GM12878 (cell line): ENCODE data around the gene ATP13A2. TPM values are rescaled to one million over a fixed set of nuclear protein-coding genes. Genes with fewer than 3 reads are reported as not detected.

Experiments used
- ATAC-seq: fragments of 200-7000 bp; cut with Tn5 transposase; 3 replicates; pipeline ENCODE4 v1.9.1; 2020; ENCODE audit warnings: mild to moderate bottlenecking, moderate library complexity
- BruUV-seq: library from RNA; stranded (reverse); fragments of 400-500 nt; replicated peaks from 2 replicates; lab custom pipeline; 2021; lab: Mats Ljungman, UMichigan
- CTCF ChIA-PET: fragments of 300-600 bp; sonication (Branson Sonifier 250); formaldehyde crosslinking; extraction: SDS; loops from one replicate; lab custom pipeline; 2021; ENCODE audit warnings: inconsistent platforms; lab: Yijun Ruan, JAX
- POLR2A ChIA-PET: fragments of 350-600 bp; formaldehyde crosslinking; extraction: SDS; loops from one replicate; lab custom pipeline; 2021; ENCODE audit warnings: inconsistent platforms; lab: Charles Lee
- RAD21 ChIA-PET: fragments of 300-600 bp; sonication (Branson Sonifier 250); formaldehyde crosslinking; loops from one replicate; lab custom pipeline; 2023; ENCODE audit warnings: antibody characterized with exemption; ENCODE audit not compliant: unreplicated experiment; lab: Charles Lee
- SMC1A ChIA-PET: fragments of 300-600 bp; sonication (Branson Sonifier 250); formaldehyde crosslinking; loops from one replicate; lab custom pipeline; 2023; ENCODE audit not compliant: unreplicated experiment, uncharacterized antibody; lab: Charles Lee
- DNase-seq: peaks from one replicate; pipeline ENCODE4 v3.0.0-alpha.2; 2011; ENCODE audit warnings: low read depth, low spot score
- FAIRE-seq: peaks from 3 replicates; lab custom pipeline; 2011; peaks lifted over from hg19 to GRCh38; lab: Jason Lieb, UNC
- H2AFZ ChIP-seq: 2 replicates; pipeline ENCODE4 v1.6.0; 2011; ENCODE audit warnings: low read depth, low read length, control low read depth; ENCODE audit not compliant: control insufficient read depth
- H3K27ac ChIP-seq: 2 replicates; pipeline ENCODE4 v1.5.1; 2011; ENCODE audit warnings: control low read depth; ENCODE audit not compliant: control insufficient read depth, insufficient read depth
- H3K27me3 ChIP-seq, 2 experiments: replicated peaks in 1 of 2; 2 replicates each; pipeline versions ENCODE4 v1.6.0 to v1.6.1; 2011; ENCODE audit warnings: low read length in 1 of 2; ENCODE audit not compliant: control insufficient read depth in 2 of 2, insufficient read depth in 2 of 2
- H3K36me3 ChIP-seq, 2 experiments: 2 replicates each; pipeline ENCODE4 v1.5.1; 2011; ENCODE audit warnings: low read length in 1 of 2; ENCODE audit not compliant: control insufficient read depth in 2 of 2, insufficient read depth in 2 of 2
- H3K4me1 ChIP-seq: 2 replicates; pipeline ENCODE4 v1.6.1; 2011; ENCODE audit warnings: mild to moderate bottlenecking, low read length, moderate library complexity, mixed read lengths; ENCODE audit not compliant: control insufficient read depth, insufficient read depth
- H3K4me2 ChIP-seq: 2 replicates; pipeline ENCODE4 v1.6.0; 2011; ENCODE audit warnings: control low read depth; ENCODE audit not compliant: control insufficient read depth, insufficient read depth
- H3K4me3 ChIP-seq: fragments of 200-600 bp; sonication (generic); 2 replicates; pipeline ENCODE4 v1.5.1; 2016
- H3K79me2 ChIP-seq: 2 replicates; pipeline ENCODE4 v1.6.0; 2011; ENCODE audit warnings: low read length; ENCODE audit not compliant: control insufficient read depth, insufficient read depth
- H3K9ac ChIP-seq: 2 replicates; pipeline ENCODE4 v1.8.0; 2011; ENCODE audit warnings: low read length, control low read depth, mixed read lengths; ENCODE audit not compliant: control insufficient read depth, insufficient read depth
- H3K9me3 ChIP-seq: replicated peaks from 3 replicates; pipeline ENCODE4 v1.5.1; 2011; ENCODE audit warnings: mild to moderate bottlenecking, low read length; ENCODE audit not compliant: control insufficient read depth, insufficient read depth
- H4K20me1 ChIP-seq: 2 replicates; pipeline ENCODE4 v1.6.0; 2011; ENCODE audit not compliant: control insufficient read depth, insufficient read depth
- EP300 ChIP-seq, 2 experiments: fragments of 150-350 bp in 1 of 2; IDR thresholded peaks; 2 replicates each; pipeline ENCODE4 v1.6.1; 2011 to 2012; ENCODE audit warnings: low read depth in 2 of 2, low read length in 2 of 2, borderline replicate concordance in 1 of 2, improper control_type of control experiment in 1 of 2, inconsistent platforms in 1 of 2; ENCODE audit not compliant: control insufficient read depth in 1 of 2
- HSF1 ChIP-seq: fragments of 150-350 bp; IDR thresholded peaks from 2 replicates; pipeline ENCODE4 v1.6.1; 2014; ENCODE audit warnings: mild to moderate bottlenecking, low read depth, low read length
- JUNB ChIP-seq: IDR thresholded peaks from 2 replicates; pipeline ENCODE4 v1.6.1; 2016; ENCODE audit warnings: antibody characterized with exemption, mild to moderate bottlenecking
- KAT2A ChIP-seq: conservative IDR thresholded peaks from 2 replicates; pipeline ENCODE4 v1.6.1; 2011; ENCODE audit warnings: low read depth, low read length; ENCODE audit not compliant: control insufficient read depth
- RBBP5 ChIP-seq: fragments of 200-600 bp; sonication (generic); conservative IDR thresholded peaks from 2 replicates; pipeline ENCODE4 v1.6.1; 2016
- SREBF1 ChIP-seq: IDR thresholded peaks from 2 replicates; pipeline ENCODE4 v1.6.1; 2012; ENCODE audit warnings: mild to moderate bottlenecking, low read length
- TCF3 ChIP-seq: IDR thresholded peaks from 2 replicates; pipeline ENCODE4 v1.6.1; 2012; ENCODE audit warnings: low read depth, mild to moderate bottlenecking, low read length, borderline replicate concordance; ENCODE audit not compliant: insufficient read depth
- WGBS: methylation state at CpG from one replicate; pipeline ENCODE4 v1.1.6; 2016; ENCODE audit warnings: low lambda C conversion rate; ENCODE audit not compliant: insufficient replicate concordance, insufficient coverage; ENCODE audit errors: missing lambda C conversion rate; 5-methylcytosine and 5-hydroxymethylcytosine counted together
- in situ Hi-C: fragments of 300-500 bp; cut with MboI; formaldehyde crosslinking; loops from 9 replicates; pipeline ENCODE4 v1.14.3; 2018; ENCODE audit warnings: mixed read lengths
- intact Hi-C: fragments of 100-400 bp; cut with micrococcal nuclease; formaldehyde crosslinking; loops from one replicate; pipeline ENCODE4 v1.14.2; 2022; ENCODE audit not compliant: unreplicated experiment
- polyA plus RNA-seq, 11 experiments: library from polyadenylated mRNA; depleted of rRNA in 4 of 11; unstranded in 6 of 11; stranded (reverse) in 5 of 11; fragments of >200 nt; fragmentation: Nextera tagmentation in 4 of 11; fragmentation: Illumina TruSeq in 1 of 11; extraction: Ambion mirVana in 4 of 11; extraction: Trizol in 1 of 11; gene quantifications; 1 replicate in 1 of 11; 2 replicates in 10 of 11; pipeline versions ENCODE4 v1.2.1 to v1.2.3, GENCODE V29; 2011 to 2016; ENCODE audit warnings: inconsistent platforms in 2 of 11, missing spikeins in 2 of 11, low read depth in 1 of 11
- total RNA-seq, 4 experiments: library from RNA; depleted of rRNA in 3 of 4; stranded (reverse); fragments of >200 nt in 3 of 4; fragmentation: Illumina TruSeq in 1 of 4; extraction: Trizol in 1 of 4; gene quantifications; 2 replicates each; pipeline versions ENCODE4 v1.2.1 to v1.2.3, GENCODE V29; 2013 to 2021

Gene ATP13A2
- total and polyA plus RNA-seq, 10 of the 15 experiments (the other 5 are each of a cell fraction or from before 2014, with no cell fraction given): 0.24 to 30.5 (median 8.0) TPM

- no peak overlapping the region for H3K4me2 ChIP-seq
- WGBS: 79% methylated on average over 22 of the region's 23 CpGs
- ChIA-PET RAD21 (no interaction called here), POLR2A (no interaction called here), CTCF (interaction anchor here (1.2 kb wide), 1 partner anchor 35 kb away, joined by 3 read pairs; no protein-coding TSS in a partner anchor), SMC1A (no interaction called here)
- H3K9ac ChIP-seq: no peak overlapping the region
- H4K20me1 ChIP-seq: no peaks in the 10 kb centered on the region
- no peaks in the 10 kb centered on the region for H3K4me1 ChIP-seq
- no peak overlapping the region for H3K4me3 ChIP-seq
- H3K27me3 ChIP-seq: no peaks in the 10 kb centered on the region; a peak in 1 of 4 replicates
- ATAC-seq (no peak), DNase-seq (no peak), FAIRE-seq (no peak)
- H3K79me2 ChIP-seq: no peaks in the 10 kb centered on the region
- TF ChIP-seq JUNB (no peak), HSF1 (no peak), SREBF1 (no peak), RBBP5 (no peak), EP300 (IDR thresholded peaks at IDR 0.05; ENCODE audit: borderline replicate concordance in 1 of 2, control insufficient read depth in 1 of 2, low read depth in 2 of 2, low read length in 2 of 2) (no peak), KAT2A (no peak), TCF3 (no peak)
- in situ Hi-C loops (no loop called here), intact Hi-C loops (no loop called here)
- no peaks in the 10 kb centered on the region for H3K36me3 ChIP-seq
- no TSS peak for BruUV-seq
- H3K9me3 ChIP-seq: no peaks in the 10 kb centered on the region
- no peak overlapping the region for H3K27ac ChIP-seq
- no peak overlapping the region for H2AFZ ChIP-seq
These were observed 25.2 kb downstream of the ATP13A2 start for GRCh38 chr1:16986560-16986959.
